Nephron progenitor cell (in vitro differentiated cells): Measurements from ENCODE around the gene XRRA1.

ENCODE experiments used
- DNase-seq: peaks from one replicate; pipeline ENCODE4 v3.0.0; 2021
- H3K27ac Mint-ChIP-seq: 2 replicates; pipeline ENCODE4 v1.8.0; 2021; ENCODE audit warnings: mild to moderate bottlenecking, moderate library complexity, mixed read lengths
- H3K27me3 Mint-ChIP-seq: 2 replicates; pipeline ENCODE4 v1.8.0; 2021; ENCODE audit warnings: mild to moderate bottlenecking, low read depth, mixed read lengths; ENCODE audit not compliant: poor library complexity
- H3K36me3 Mint-ChIP-seq: 2 replicates; pipeline ENCODE4 v1.8.0; 2021; ENCODE audit warnings: low read depth, mixed read lengths
- H3K4me1 Mint-ChIP-seq: 2 replicates; pipeline ENCODE4 v1.8.0; 2021; ENCODE audit warnings: mixed read lengths
- H3K4me3 Mint-ChIP-seq: 2 replicates; pipeline ENCODE4 v1.8.0; 2021; ENCODE audit warnings: mild to moderate bottlenecking, moderate library complexity, mixed read lengths
- H3K9me3 Mint-ChIP-seq: 2 replicates; pipeline ENCODE4 v1.8.0; 2021; ENCODE audit warnings: mild to moderate bottlenecking, moderate library complexity, mixed read lengths
- CTCF ChIP-seq: fragments of 200-600 bp; sonication (generic); IDR thresholded peaks from 2 replicates; pipeline ENCODE4 v1.5.0; 2021; ENCODE audit warnings: antibody characterized with exemption

Gene XRRA1

GRCh38 chr11:74936087-74936486, 12.8 kb downstream of the XRRA1 start:
- Mint-ChIP-seq H3K27ac (no peak overlapping the region), H3K4me3 (no peak overlapping the region), H3K9me3 (no peaks in the 10 kb centered on the region), H3K27me3 (peaks cover 2% of the 10 kb centered on the region), H3K36me3 (peaks cover 30% of the 10 kb centered on the region), H3K4me1 (no peaks in the 10 kb centered on the region)
- DNase-seq: no peak
- no peak for TF ChIP-seq CTCF

GRCh38 chr11:74935285-74935684, 13.6 kb downstream of the XRRA1 start:
- Mint-ChIP-seq H3K36me3 (peaks cover 30% of the 10 kb centered on the region), H3K4me1 (no peaks in the 10 kb centered on the region), H3K27me3 (no peaks in the 10 kb centered on the region), H3K4me3 (no peak overlapping the region), H3K27ac (no peak overlapping the region), H3K9me3 (no peaks in the 10 kb centered on the region)
- no peak for TF ChIP-seq CTCF
- DNase-seq: no peak

- Mint-ChIP-seq H3K4me1 (no peaks in the 10 kb centered on the region), H3K36me3 (peaks cover 28% of the 10 kb centered on the region)
- TF ChIP-seq CTCF: no peak
These were observed 15.1 kb downstream of the XRRA1 start for GRCh38 chr11:74933765-74934164.

GRCh38 chr11:74932797-74933196, 16.1 kb downstream of the XRRA1 start:
- Mint-ChIP-seq H3K36me3 (peaks cover 21% of the 10 kb centered on the region), H3K27me3 (no peaks in the 10 kb centered on the region), H3K9me3 (no peaks in the 10 kb centered on the region), H3K27ac (no peak overlapping the region), H3K4me3 (no peak overlapping the region), H3K4me1 (no peaks in the 10 kb centered on the region)
- no peak for TF ChIP-seq CTCF
- no peak for DNase-seq

More at GRCh38 chr11:74933765-74934164, 15.1 kb downstream of the XRRA1 start:
- Mint-ChIP-seq H3K4me3 (no peak overlapping the region), H3K9me3 (no peaks in the 10 kb centered on the region), H3K27me3 (no peaks in the 10 kb centered on the region), H3K27ac (peak overlapping the region; percentile 65)
- no peak for DNase-seq

- no peaks in the 10 kb centered on the region for H3K27me3 Mint-ChIP-seq
- no peak overlapping the region for H3K4me3 Mint-ChIP-seq
- DNase-seq: no peak
- TF ChIP-seq CTCF: no peak
- H3K36me3 Mint-ChIP-seq: peaks cover 18% of the 10 kb centered on the region
- no peaks in the 10 kb centered on the region for H3K4me1 Mint-ChIP-seq
- H3K27ac Mint-ChIP-seq: no peak overlapping the region
- no peaks in the 10 kb centered on the region for H3K9me3 Mint-ChIP-seq
These were observed 16.7 kb downstream of the XRRA1 start for GRCh38 chr11:74932169-74932568.

- Mint-ChIP-seq H3K27me3 (no peaks in the 10 kb centered on the region), H3K36me3 (peaks cover 6% of the 10 kb centered on the region), H3K27ac (no peak overlapping the region), H3K9me3 (no peaks in the 10 kb centered on the region), H3K4me1 (peaks cover 9% of the 10 kb centered on the region), H3K4me3 (no peak overlapping the region)
- peak; percentile 65 for DNase-seq
- peak; percentile 89 for TF ChIP-seq CTCF
These were observed 19.2 kb downstream of the XRRA1 start for GRCh38 chr11:74929431-74930363.
